BLaER1 treated with 17β-estradiol and CSF1 and Interleukin-3, amounts not matched to agents 10 nM and 100 nM (cell line): Measurements from ENCODE around the gene FOXL1.

Source experiments
- H3K27ac ChIP-seq, 11 experiments: shearing (Covaris generic); formaldehyde crosslinking; 2 replicates each; pipeline ENCODE4 v1.8.1; 2022
- H3K27me3 ChIP-seq, 11 experiments: shearing (Covaris generic); formaldehyde crosslinking; 2 replicates each; pipeline ENCODE4 v1.8.1; 2022
- H3K36me3 ChIP-seq, 11 experiments: shearing (Covaris generic); formaldehyde crosslinking; 2 replicates each; pipeline ENCODE4 v1.8.1; 2022
- H3K4me1 ChIP-seq, 10 experiments: shearing (Covaris generic); formaldehyde crosslinking; 2 replicates each; pipeline ENCODE4 v1.8.1; 2022
- H3K4me2 ChIP-seq, 11 experiments: shearing (Covaris generic); formaldehyde crosslinking; 2 replicates each; pipeline ENCODE4 v1.8.1; 2022
- H3K4me3 ChIP-seq, 10 experiments: shearing (Covaris generic); formaldehyde crosslinking; 2 replicates each; pipeline ENCODE4 v1.8.1; 2022
- H3K9ac ChIP-seq, 11 experiments: shearing (Covaris generic); formaldehyde crosslinking; 2 replicates each; pipeline ENCODE4 v1.8.1; 2022
- H3K9me3 ChIP-seq, 11 experiments: shearing (Covaris generic); formaldehyde crosslinking; replicated peaks in 1 of 11; 2 replicates each; pipeline ENCODE4 v1.8.1; 2022
- H4K20me1 ChIP-seq, 11 experiments: shearing (Covaris generic); formaldehyde crosslinking; 2 replicates each; pipeline ENCODE4 v1.8.1; 2022
- Cebpa-rat ChIP-seq, 11 experiments: shearing (Covaris generic); IDR thresholded peaks; 2 replicates each; pipeline ENCODE4 v1.8.1; 2022

FOXL1 gene

GRCh38 chr16:86568677-86569623, 9.4 kb upstream of the FOXL1 start:
- Histone ChIP-seq H3K4me3 (no peak overlapping the region), H3K9ac (no peak overlapping the region), H3K27ac (no peak overlapping the region)

GRCh38 chr16:86569701-86570447, 8.5 kb upstream of the FOXL1 start:
- H4K20me1 ChIP-seq: peaks cover 0 to 36% (median 13%) of the 10 kb centered on the region in 11 experiments; a peak in 11 of 22 replicates
- H3K4me2 ChIP-seq: peak overlapping the region in 1 of 11 experiments; percentile 75; a peak in 2 of 22 replicates
- no peaks in the 10 kb centered on the region for H3K36me3 ChIP-seq
- TF ChIP-seq Cebpa-rat (IDR thresholded peaks at IDR 0.05): no peak
- H3K27ac ChIP-seq: no peak overlapping the region
- H3K9me3 ChIP-seq: peaks cover 0 to 16% (median 0%) of the 10 kb centered on the region in 11 experiments; a peak in 4 of 22 replicates
- H3K4me3 ChIP-seq: no peak overlapping the region
- H3K4me1 ChIP-seq: peaks cover 14 to 30% (median 27%) of the 10 kb centered on the region in 10 experiments
- H3K27me3 ChIP-seq: peaks cover 74 to 100% (median 87%) of the 10 kb centered on the region in 11 experiments
- H3K9ac ChIP-seq: no peak overlapping the region

More at GRCh38 chr16:86568677-86569623, 9.4 kb upstream of the FOXL1 start:
- peaks cover 0 to 16% (median 0%) of the 10 kb centered on the region in 11 experiments; a peak in 4 of 22 replicates for H3K9me3 ChIP-seq
- peaks cover 84 to 100% (median 89%) of the 10 kb centered on the region in 11 experiments for H3K27me3 ChIP-seq
- TF ChIP-seq Cebpa-rat (IDR thresholded peaks at IDR 0.05): no peak
- H3K36me3 ChIP-seq: no peaks in the 10 kb centered on the region
- no peak overlapping the region for H3K4me2 ChIP-seq
- H3K4me1 ChIP-seq: peaks cover 16 to 34% (median 30%) of the 10 kb centered on the region in 10 experiments
- H4K20me1 ChIP-seq: peaks cover 0 to 37% (median 13%) of the 10 kb centered on the region in 11 experiments; a peak in 11 of 22 replicates

GRCh38 chr16:86570558-86571529, 7.5 kb upstream of the FOXL1 start:
- no peaks in the 10 kb centered on the region for H3K36me3 ChIP-seq
- peak overlapping the region; percentile 45 to 83 (median 68) for H3K4me2 ChIP-seq
- H3K9me3 ChIP-seq: peaks cover 0 to 12% (median 0%) of the 10 kb centered on the region in 11 experiments; a peak in 4 of 22 replicates
- H3K4me1 ChIP-seq: peaks cover 14 to 30% (median 27%) of the 10 kb centered on the region in 10 experiments
- no peak overlapping the region for H3K27ac ChIP-seq
- H3K9ac ChIP-seq: peak overlapping the region in 5 of 11 experiments; percentile 4 to 39 (median 37); a peak in 4 of 22 replicates
- peak overlapping the region in 3 of 10 experiments; percentile 1 to 20 (median 17); a peak in 3 of 20 replicates for H3K4me3 ChIP-seq
- no peak for TF ChIP-seq Cebpa-rat (IDR thresholded peaks at IDR 0.05)
- H3K27me3 ChIP-seq: peaks cover 72 to 100% (median 87%) of the 10 kb centered on the region in 11 experiments
- peaks cover 0 to 36% (median 13%) of the 10 kb centered on the region in 11 experiments; a peak in 10 of 22 replicates for H4K20me1 ChIP-seq

GRCh38 chr16:86571530-86571915, 6.8 kb upstream of the FOXL1 start:
- H3K27me3 ChIP-seq: peaks cover 70 to 100% (median 87%) of the 10 kb centered on the region in 11 experiments
- peak overlapping the region in 3 of 10 experiments; percentile 1 to 20 (median 17); a peak in 3 of 20 replicates for H3K4me3 ChIP-seq
- no peak for TF ChIP-seq Cebpa-rat (IDR thresholded peaks at IDR 0.05)
- no peak overlapping the region for H3K27ac ChIP-seq
- peak overlapping the region; percentile 45 to 83 (median 68); a peak in 20 of 22 replicates for H3K4me2 ChIP-seq
- peaks cover 0 to 9% (median 0%) of the 10 kb centered on the region in 11 experiments; a peak in 2 of 22 replicates for H3K9me3 ChIP-seq
- peaks cover 0 to 36% (median 13%) of the 10 kb centered on the region in 11 experiments; a peak in 10 of 22 replicates for H4K20me1 ChIP-seq
- peak overlapping the region in 4 of 11 experiments; percentile 4 to 39 (median 36); a peak in 4 of 22 replicates for H3K9ac ChIP-seq
- peaks cover 17 to 34% (median 30%) of the 10 kb centered on the region in 10 experiments for H3K4me1 ChIP-seq
- no peaks in the 10 kb centered on the region for H3K36me3 ChIP-seq

- Histone ChIP-seq H3K27me3 (peaks cover 70 to 100% (median 87%) of the 10 kb centered on the region in 11 experiments), H3K4me1 (peaks cover 12 to 35% (median 30%) of the 10 kb centered on the region in 10 experiments), H3K4me2 (peak overlapping the region in 8 of 11 experiments; percentile 60 to 83 (median 74); a peak in 15 of 22 replicates), H3K27ac (no peak overlapping the region), H3K4me3 (no peak overlapping the region), H3K9ac (no peak overlapping the region), H4K20me1 (peaks cover 0 to 32% (median 10%) of the 10 kb centered on the region in 11 experiments; a peak in 10 of 22 replicates), H3K9me3 (peaks cover 0 to 9% (median 0%) of the 10 kb centered on the region in 11 experiments; a peak in 2 of 22 replicates), H3K36me3 (no peaks in the 10 kb centered on the region)
- TF ChIP-seq Cebpa-rat (IDR thresholded peaks at IDR 0.05): no peak
These were observed 6.3 kb upstream of the FOXL1 start for GRCh38 chr16:86572041-86572521.

- Histone ChIP-seq H3K9ac (no peak overlapping the region), H3K9me3 (peaks cover 0 to 5% (median 0%) of the 10 kb centered on the region in 11 experiments; a peak in 1 of 22 replicates), H3K4me3 (no peak overlapping the region), H3K36me3 (no peaks in the 10 kb centered on the region), H3K27me3 (peaks cover 70 to 100% (median 87%) of the 10 kb centered on the region in 11 experiments), H3K4me2 (peak overlapping the region in 1 of 11 experiments; percentile 60; a peak in 1 of 22 replicates), H4K20me1 (peaks cover 0 to 29% (median 6%) of the 10 kb centered on the region in 11 experiments; a peak in 10 of 22 replicates), H3K4me1 (peaks cover 10 to 38% (median 29%) of the 10 kb centered on the region in 10 experiments), H3K27ac (no peak overlapping the region)
- no peak for TF ChIP-seq Cebpa-rat (IDR thresholded peaks at IDR 0.05)
These were observed 5.7 kb upstream of the FOXL1 start for GRCh38 chr16:86572606-86573005.

- Histone ChIP-seq H3K36me3 (no peaks in the 10 kb centered on the region), H3K9me3 (no peaks in the 10 kb centered on the region; a peak in 1 of 22 replicates), H3K27ac (no peak overlapping the region), H3K9ac (no peak overlapping the region), H3K4me2 (no peak overlapping the region), H3K4me1 (peaks cover 10 to 38% (median 29%) of the 10 kb centered on the region in 10 experiments), H3K27me3 (peaks cover 70 to 100% (median 87%) of the 10 kb centered on the region in 11 experiments), H4K20me1 (peaks cover 0 to 23% (median under 1%) of the 10 kb centered on the region in 11 experiments; a peak in 9 of 22 replicates), H3K4me3 (no peak overlapping the region)
- no peak for TF ChIP-seq Cebpa-rat (IDR thresholded peaks at IDR 0.05)
These were observed 5.1 kb upstream of the FOXL1 start for GRCh38 chr16:86573215-86573614.
